ENCODE data around the gene RPF1. TPM values are rescaled to one million over a fixed set of nuclear protein-coding genes. Genes with fewer than 3 reads are reported as not detected.

RPF1 gene
- total and polyA plus RNA-seq, 10 of the 15 experiments (the other 5 are each of a cell fraction or from before 2014, with no cell fraction given) = 37.0 to 97.5 (median 56.2) TPM

- in situ Hi-C loops (cut with MboI) = no loop called here
- Histone ChIP-seq H2AFZ (ENCODE audit: control insufficient read depth, low read depth, low read length) (no peak overlapping the region), H3K9me3 (replicated peaks; ENCODE audit: control insufficient read depth, insufficient read depth, low read length) (peaks cover 3% of the 10 kb centered on the region; the same call in 1 of the 3 replicates), H3K36me3 (ENCODE audit: control insufficient read depth in 2 of 2, insufficient read depth in 2 of 2, low read length in 1 of 2) (no peaks in the 10 kb centered on the region), H3K4me2 (ENCODE audit: control insufficient read depth, insufficient read depth) (no peak overlapping the region), H4K20me1 (ENCODE audit: control insufficient read depth, insufficient read depth) (no peaks in the 10 kb centered on the region), H3K4me1 (ENCODE audit: control insufficient read depth, insufficient read depth, low read length) (no peaks in the 10 kb centered on the region), H3K9ac (ENCODE audit: control insufficient read depth, insufficient read depth, low read length) (no peak overlapping the region), H3K79me2 (ENCODE audit: control insufficient read depth, insufficient read depth, low read length) (no peaks in the 10 kb centered on the region), H3K4me3 (no peak overlapping the region), H3K27ac (ENCODE audit: control insufficient read depth, insufficient read depth) (no peak overlapping the region), H3K27me3 (replicated peaks in 1 of 2; ENCODE audit: control insufficient read depth in 2 of 2, insufficient read depth in 2 of 2, low read length in 1 of 2) (no peaks in the 10 kb centered on the region)
- intact Hi-C loops (cut with micrococcal nuclease; ENCODE audit: unreplicated experiment) = no loop called here
- no peak for FAIRE-seq
- SMC1A ChIA-PET (ENCODE audit: uncharacterized antibody, unreplicated experiment) = interaction anchor here (0.9 kb wide), 1 partner anchor 9 kb away, joined by 3 read pairs; no protein-coding TSS in a partner anchor
- TF ChIP-seq EP300 (IDR thresholded peaks at IDR 0.05; ENCODE audit: borderline replicate concordance in 1 of 2, control insufficient read depth in 1 of 2, low read depth in 2 of 2, low read length in 2 of 2) = no peak
- TF ChIP-seq SKIL (IDR thresholded peaks at IDR 0.05; ENCODE audit: low read depth, poor library complexity, severe bottlenecking) = no peak
- TF ChIP-seq RELA (IDR thresholded peaks at IDR 0.05; ENCODE audit: borderline replicate concordance, partially characterized antibody) = no peak
- TF ChIP-seq CEBPB (IDR thresholded peaks at IDR 0.05; ENCODE audit: borderline replicate concordance in 1 of 2, low read depth in 2 of 2, low read length in 2 of 2) = no peak
- no peak for TF ChIP-seq RUNX3 (IDR thresholded peaks at IDR 0.05; ENCODE audit: low read length)
- no peak for TF ChIP-seq ZNF274 (IDR thresholded peaks at IDR 0.05; ENCODE audit: insufficient read depth, insufficient read length)
- no peak for TF ChIP-seq MYC (IDR thresholded peaks at IDR 0.05; ENCODE audit: insufficient read depth, insufficient read length, insufficient replicate concordance, low read length, severe bottlenecking)
- POLR2A ChIA-PET = no interaction called here
- no TSS peak for BruUV-seq (replicated peaks)
- CTCF ChIA-PET = interaction anchor here (0.9 kb wide), 1 partner anchor 16 kb away, joined by 3 read pairs; no protein-coding TSS in a partner anchor
- RAD21 ChIA-PET (ENCODE audit: unreplicated experiment) = no interaction called here
- no peak for ATAC-seq
- DNase-seq (ENCODE audit: low read depth, low spot score) = no peak
Observed at GRCh38 chr1:84524590-84524989, 45.5 kb downstream of the RPF1 start.

Measured in GM12878 (cell line).